IPS DF 4.7 (cell line): ENCODE data around the gene COL12A1.

Experiments
- DNase-seq: peaks from one replicate; pipeline ENCODE4 v3.0.0-alpha.2; 2013; ENCODE audit warnings: low spot score; ENCODE audit errors: extremely low read depth

Gene COL12A1

GRCh38 chr6:75103431-75103830, 102.4 kb downstream of the COL12A1 start:
- DNase-seq, result no peak

GRCh38 chr6:75102301-75102700, 103.6 kb downstream of the COL12A1 start:
- DNase-seq, result no peak

DNA sequence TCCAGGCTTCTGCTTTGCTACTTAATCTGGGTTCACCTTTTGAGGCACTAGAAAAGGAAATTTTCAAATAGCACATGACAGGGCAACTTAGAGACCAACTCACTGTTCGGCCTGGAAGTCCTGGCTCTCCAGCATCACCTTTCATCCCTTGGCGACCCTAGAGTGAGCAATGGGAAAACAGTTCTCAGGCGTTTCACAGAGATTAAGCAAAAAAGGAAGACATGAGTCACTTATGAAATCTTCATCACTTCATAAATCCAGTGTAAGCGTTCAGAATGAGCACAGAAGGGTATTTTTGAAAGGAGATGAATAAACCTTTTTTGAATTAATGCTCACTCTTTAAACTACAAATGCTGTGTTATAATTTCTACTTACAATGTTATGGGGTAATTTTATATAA, 104.0 kb downstream of the COL12A1 start:
- DNase-seq, result no peak

GRCh38 chr6:75098709-75099108, 107.1 kb downstream of the COL12A1 start:
- no peak for DNase-seq

GRCh38 chr6:75096966-75097365, 108.9 kb downstream of the COL12A1 start:
- no peak for DNase-seq

- DNase-seq, result no peak
Measured at GRCh38 chr6:75094614-75095200, 111.1 kb downstream of the COL12A1 start.

GRCh38 chr6:75091467-75092190, 114.2 kb downstream of the COL12A1 start:
- no peak for DNase-seq

- no peak for DNase-seq
Measured at GRCh38 chr6:75090576-75090975, 115.3 kb downstream of the COL12A1 start.

DNA sequence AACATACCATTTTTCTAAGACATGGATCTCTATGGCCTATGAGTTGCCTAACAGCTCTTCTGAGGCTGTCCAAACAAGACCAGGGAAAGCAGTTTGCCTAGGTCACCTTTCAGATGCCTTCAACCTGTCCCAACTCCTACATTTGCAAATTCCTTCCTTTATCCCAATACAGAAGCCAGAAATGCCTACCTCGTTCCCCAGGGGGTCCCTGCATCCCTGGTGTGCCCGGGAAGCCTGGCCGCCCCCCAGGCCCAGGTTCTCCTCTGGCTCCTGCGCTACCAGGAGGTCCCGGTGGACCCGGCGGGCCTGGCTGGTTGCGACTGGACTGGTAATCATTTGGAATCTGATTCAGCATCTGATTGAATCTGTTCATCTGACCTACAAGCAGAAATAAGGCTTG, 115.9 kb downstream of the COL12A1 start:
- no peak for DNase-seq

DNA sequence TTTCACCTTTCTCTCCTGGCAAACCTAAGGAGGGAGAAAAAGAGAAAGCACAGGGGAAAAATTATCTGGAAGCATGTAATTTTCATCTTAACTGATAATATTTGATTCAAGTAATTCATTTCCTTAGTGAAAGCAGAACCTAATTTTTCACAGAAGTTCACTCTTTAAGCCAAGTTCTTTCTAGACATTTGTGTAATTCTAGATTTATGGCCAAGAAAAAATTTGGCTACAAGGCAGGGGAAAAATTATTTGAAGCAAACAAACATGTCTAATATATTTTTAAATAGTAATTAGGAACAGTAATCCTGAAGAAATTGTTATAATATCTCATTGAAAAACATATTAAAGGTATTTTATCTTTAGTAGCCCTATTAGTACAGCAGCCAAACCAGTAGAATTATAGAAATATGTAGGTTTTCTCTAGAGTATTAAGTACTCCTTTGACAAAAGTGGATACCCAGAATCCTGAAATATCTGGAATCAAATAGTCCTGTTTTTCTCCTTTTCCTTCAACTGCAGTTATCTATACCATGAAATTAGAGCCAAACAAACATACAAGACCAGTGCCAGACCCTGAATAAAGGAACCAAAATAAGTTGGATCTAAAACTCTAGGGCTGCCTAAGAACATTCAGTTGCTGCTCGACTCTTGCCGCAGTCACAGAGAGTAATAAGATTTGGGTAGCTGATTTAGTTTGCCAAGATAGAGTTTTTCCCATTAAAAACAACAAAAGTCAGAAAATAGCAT, 116.5 kb downstream of the COL12A1 start:
- DNase-seq, result no peak

DNA sequence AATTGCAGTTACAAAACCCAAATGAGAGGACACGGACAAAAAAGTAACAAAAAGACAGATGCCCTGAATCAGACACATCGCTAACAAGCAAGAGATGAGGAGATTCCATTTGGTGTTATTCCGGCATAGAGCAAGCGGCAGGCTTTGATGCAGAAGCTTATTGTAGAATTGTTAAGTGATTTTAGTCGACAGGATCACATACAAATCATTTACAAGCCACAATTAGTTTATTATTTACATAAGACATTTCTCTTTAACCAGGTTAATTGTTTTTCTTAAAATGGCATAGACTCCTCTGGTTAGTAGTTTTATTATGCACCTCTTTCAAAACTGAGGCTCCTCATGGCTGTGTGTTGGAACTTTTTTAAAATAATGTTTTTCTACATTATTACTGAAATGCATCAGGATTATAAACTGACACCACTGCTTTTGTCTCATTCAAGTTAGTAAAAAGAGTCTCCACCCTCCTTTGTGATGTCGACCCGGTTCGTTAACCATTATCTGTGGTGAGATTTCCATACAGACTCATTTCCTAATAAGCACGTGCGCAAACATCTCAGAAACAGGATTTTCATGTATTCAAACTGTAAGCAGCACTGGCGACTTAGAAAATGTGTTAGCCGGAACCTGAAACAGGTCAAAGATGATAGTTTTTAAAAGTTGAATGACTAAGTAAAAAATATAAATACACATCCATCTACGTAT, 119.8 kb downstream of the COL12A1 start:
- DNase-seq, result no peak

- no peak for DNase-seq
Measured at GRCh38 chr6:75084872-75085381, 120.9 kb downstream of the COL12A1 start.

- no peak for DNase-seq
Measured at GRCh38 chr6:75084018-75084417, 121.8 kb downstream of the COL12A1 start.

GRCh38 chr6:75081921-75082320, 123.9 kb downstream of the COL12A1 start:
- DNase-seq, result no peak

DNA sequence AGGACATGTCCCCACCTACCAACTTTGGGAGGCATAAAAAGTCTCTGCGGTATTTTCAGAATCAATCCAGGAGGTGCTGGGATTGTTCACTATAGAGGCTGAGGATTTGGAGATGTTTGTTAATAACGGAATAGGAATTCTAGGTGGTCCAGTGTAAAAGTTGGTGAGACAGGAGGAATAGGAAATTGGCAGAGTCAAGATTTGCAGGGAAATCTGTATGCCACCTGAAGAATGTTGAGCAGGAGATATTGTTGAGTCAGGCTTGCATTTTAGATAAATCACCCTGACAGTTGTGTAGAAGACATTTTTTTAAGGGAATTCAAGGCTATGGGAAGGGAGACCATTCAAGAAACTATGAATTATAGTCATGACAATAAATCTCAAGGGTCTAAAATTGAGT, 124.8 kb downstream of the COL12A1 start:
- no peak for DNase-seq

GRCh38 chr6:75079589-75079988, 126.3 kb downstream of the COL12A1 start:
- no peak for DNase-seq

- DNase-seq, result no peak
Measured at GRCh38 chr6:75077701-75078100, 128.2 kb downstream of the COL12A1 start.

DNA sequence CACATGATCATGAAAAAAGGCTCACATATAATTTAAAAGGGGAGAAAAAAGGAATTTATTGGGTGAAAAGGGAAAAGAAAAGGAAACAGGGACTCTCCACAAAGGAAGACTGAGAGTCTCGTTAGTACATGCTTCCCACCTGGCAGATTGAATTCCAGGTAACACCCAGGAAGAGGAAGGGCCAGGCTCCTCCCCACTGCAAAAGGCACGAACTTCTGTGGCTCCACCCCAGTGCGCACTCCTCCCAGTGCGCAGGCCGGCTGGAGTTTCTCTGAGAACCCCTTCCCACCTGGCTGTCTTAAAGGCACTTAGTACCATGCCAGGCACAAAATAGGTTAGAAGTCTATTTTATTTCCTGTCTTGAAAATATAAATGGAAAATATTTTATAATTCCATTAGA, 129.8 kb downstream of the COL12A1 start:
- no peak for DNase-seq

DNA sequence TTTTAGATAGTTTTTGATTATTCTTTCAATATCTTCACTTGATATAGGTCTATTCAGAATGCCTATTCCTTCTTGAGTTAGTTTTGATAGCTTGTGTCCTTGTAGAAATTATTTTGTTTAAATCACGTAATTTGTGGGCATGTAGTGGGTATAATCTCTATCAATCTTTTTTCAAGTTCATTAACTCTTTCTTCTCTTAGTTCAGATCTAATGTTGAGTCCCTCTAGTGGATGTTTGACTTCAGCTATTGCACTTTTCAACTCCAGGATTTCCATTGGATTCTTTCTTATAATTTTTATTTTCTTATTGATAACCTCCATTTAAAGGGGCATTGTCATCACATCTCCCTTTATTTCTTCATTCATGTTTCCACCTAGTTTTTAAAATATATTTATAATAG, 135.6 kb downstream of the COL12A1 start:
- no peak for DNase-seq

DNA sequence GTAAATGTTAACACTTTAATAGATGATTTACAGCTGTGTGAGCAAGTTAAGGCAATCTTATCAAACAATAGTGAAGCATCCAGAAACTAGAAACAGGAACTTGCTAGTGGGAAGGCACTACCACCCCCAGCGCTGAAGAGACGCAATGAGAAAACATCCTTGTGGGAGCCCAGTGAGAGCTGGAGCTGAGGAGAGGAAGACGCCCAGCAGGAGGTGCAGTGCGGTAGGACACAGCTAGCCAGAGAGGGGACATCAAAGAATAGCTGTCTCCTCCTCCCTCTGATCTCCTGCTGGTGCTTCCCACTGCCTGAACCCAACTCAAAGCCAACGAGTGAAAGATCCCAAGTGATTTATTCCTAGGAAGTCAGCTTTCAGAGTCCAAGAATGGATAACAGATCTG, 140.3 kb downstream of the COL12A1 start:
- peak; percentile 44 for DNase-seq

- no peak for DNase-seq
Measured at GRCh38 chr6:75052491-75052890, 153.4 kb downstream of the COL12A1 start.

DNA sequence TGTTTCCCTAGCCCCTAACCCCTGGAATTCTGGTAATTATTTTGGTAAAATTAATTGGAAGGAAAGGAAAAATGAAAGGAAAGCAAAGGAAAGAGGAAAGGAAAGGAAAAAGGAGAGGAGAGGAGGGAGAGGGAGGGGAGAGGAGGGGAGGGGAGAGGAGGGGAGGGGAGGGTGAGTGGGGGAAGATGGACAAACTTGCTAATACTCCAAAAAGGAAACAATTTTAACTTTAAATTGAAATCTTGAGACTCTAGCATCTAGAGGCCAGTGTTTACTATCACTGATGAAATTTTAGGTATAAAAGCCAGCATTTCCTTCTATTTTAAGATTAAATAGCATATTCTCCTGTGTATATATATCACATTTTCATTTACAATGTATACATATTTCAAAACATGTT, 156.5 kb downstream of the COL12A1 start:
- no peak for DNase-seq
